ENCODE results near the gene MRPL51. TPM values are rescaled to one million over a fixed set of nuclear protein-coding genes. Genes with fewer than 3 reads are reported as not detected.
A peak's percentile ranks its signal among the peaks of the same experiment; 100 is the strongest.

MRPL51 gene
- total and polyA plus RNA-seq, 9 of the 15 experiments (the other 6 are each of a cell fraction or from before 2014, with no cell fraction given), result 127 to 727 (median 208) TPM

DNA sequence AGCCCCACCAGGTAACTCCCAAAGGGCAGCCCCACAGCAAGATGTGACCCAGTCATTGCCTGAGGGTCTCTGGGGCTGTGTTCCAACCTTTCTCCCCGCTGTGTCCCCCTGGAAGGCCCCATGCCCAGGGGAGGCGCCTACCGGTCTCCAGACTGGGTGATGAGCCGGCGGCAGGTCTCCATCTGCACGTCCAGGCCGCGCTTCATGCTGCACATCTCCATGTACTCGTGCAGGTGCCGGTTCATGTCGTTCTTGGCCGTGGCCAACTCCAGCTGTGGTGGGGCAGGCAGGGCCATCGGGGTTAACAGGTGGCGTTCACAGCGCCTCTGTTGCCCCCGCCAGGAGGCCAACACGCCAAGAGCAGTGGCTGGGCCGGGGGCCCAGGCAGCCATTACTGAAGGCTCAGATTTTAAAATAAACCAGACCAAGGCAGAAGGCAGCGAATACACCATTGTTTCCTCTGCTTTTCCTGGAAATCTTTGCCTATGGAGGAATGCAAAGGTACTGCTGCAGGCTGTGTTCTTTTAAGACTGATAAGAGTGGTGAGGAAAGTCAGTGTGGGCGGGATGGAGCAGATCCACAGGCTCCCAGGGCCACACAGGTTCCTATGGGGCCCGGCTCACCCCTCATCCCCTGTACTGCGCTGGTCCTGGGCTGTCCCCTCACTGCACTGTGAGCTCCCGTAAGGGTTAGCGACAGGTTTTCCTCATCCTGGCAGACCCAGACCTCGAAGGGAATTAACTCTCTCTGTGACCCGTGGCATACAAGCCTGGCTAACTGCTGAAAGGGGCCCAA lies 48.5 kb upstream of the MRPL51 start (continued):
- TF ChIP-seq ZBTB33 (CRISPR knock-in tag; IDR thresholded peaks at IDR 0.05), result peak; percentile 66
- no peak for TF ChIP-seq ZNF174 (CRISPR knock-in tag; IDR thresholded peaks at IDR 0.05)
- no peak for TF ChIP-seq RBBP5 (IDR thresholded peaks at IDR 0.05; ENCODE audit: borderline replicate concordance, insufficient read depth, low read length, poor library complexity, severe bottlenecking)
- no peak for TF ChIP-seq CBFA2T2 (conservative IDR thresholded peaks at IDR 0.05)
- TF ChIP-seq SRF (CRISPR knock-in tag; IDR thresholded peaks at IDR 0.05), result no peak
- no peak for TF ChIP-seq RREB1 (CRISPR knock-in tag; IDR thresholded peaks at IDR 0.05)
- no peak for TF ChIP-seq KLF16 (IDR thresholded peaks at IDR 0.05)
- no peak for TF ChIP-seq STAT5A (IDR thresholded peaks at IDR 0.05; ENCODE audit: borderline replicate concordance, low read length)
- TF ChIP-seq ZNF639 (CRISPR knock-in tag; conservative IDR thresholded peaks at IDR 0.05 in 1 of 2, IDR thresholded peaks at IDR 0.05 in 1 of 2), result no peak
- TF ChIP-seq ZNF586 (CRISPR knock-in tag; conservative IDR thresholded peaks at IDR 0.05), result no peak
- no peak for TF ChIP-seq ZNF133 (CRISPR knock-in tag; IDR thresholded peaks at IDR 0.05)
- no peak for TF ChIP-seq SNIP1 (IDR thresholded peaks at IDR 0.05; ENCODE audit: low read depth)
- no peak for TF ChIP-seq GABPA (tag; conservative IDR thresholded peaks at IDR 0.05; ENCODE audit: low read depth)
- TF ChIP-seq HDAC3 (IDR thresholded peaks at IDR 0.05; ENCODE audit: borderline replicate concordance, partially characterized antibody), result no peak
- TF ChIP-seq, protein P1, sequence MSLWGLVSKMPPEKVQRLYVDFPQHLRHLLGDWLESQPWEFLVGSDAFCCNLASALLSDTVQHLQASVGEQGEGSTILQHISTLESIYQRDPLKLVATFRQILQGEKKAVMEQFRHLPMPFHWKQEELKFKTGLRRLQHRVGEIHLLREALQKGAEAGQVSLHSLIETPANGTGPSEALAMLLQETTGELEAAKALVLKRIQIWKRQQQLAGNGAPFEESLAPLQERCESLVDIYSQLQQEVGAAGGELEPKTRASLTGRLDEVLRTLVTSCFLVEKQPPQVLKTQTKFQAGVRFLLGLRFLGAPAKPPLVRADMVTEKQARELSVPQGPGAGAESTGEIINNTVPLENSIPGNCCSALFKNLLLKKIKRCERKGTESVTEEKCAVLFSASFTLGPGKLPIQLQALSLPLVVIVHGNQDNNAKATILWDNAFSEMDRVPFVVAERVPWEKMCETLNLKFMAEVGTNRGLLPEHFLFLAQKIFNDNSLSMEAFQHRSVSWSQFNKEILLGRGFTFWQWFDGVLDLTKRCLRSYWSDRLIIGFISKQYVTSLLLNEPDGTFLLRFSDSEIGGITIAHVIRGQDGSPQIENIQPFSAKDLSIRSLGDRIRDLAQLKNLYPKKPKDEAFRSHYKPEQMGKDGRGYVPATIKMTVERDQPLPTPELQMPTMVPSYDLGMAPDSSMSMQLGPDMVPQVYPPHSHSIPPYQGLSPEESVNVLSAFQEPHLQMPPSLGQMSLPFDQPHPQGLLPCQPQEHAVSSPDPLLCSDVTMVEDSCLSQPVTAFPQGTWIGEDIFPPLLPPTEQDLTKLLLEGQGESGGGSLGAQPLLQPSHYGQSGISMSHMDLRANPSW (CRISPR knock-in tag; IDR thresholded peaks at IDR 0.05), result no peak
